ENCODE measurements around the gene NSMF.
"Not testable (repeated sequence)": the region's sequence is repeated elsewhere in the genome, so short reads cannot be mapped to it uniquely, and the experiment has no call there.

NSMF gene

GRCh38 chr9:137411260-137411644 lies 47.9 kb downstream of the NSMF start:
- no peak for DNase-seq (ENCODE audit: low read depth in 2 of 2)

- DNase-seq (ENCODE audit: low read depth in 2 of 2), result no peak
These were observed 48.3 kb downstream of the NSMF start for GRCh38 chr9:137410891-137411249.

- DNase-seq (ENCODE audit: low read depth in 2 of 2), result not testable (repeated sequence)
These were observed 48.8 kb downstream of the NSMF start for GRCh38 chr9:137410236-137410890.

GRCh38 chr9:137409515-137409914 lies 49.6 kb downstream of the NSMF start:
- no peak for DNase-seq (ENCODE audit: low read depth in 2 of 2)

GRCh38 chr9:137408651-137409405 lies 50.3 kb downstream of the NSMF start:
- no peak for DNase-seq (ENCODE audit: low read depth in 2 of 2)

GRCh38 chr9:137407590-137408300 lies 51.4 kb downstream of the NSMF start:
- no peak for DNase-seq (ENCODE audit: low read depth in 2 of 2)

- DNase-seq (ENCODE audit: low read depth in 2 of 2), result peak; percentile 10 to 18
These were observed 52.1 kb downstream of the NSMF start for GRCh38 chr9:137406876-137407589.

GRCh38 chr9:137406085-137406760 lies 52.9 kb downstream of the NSMF start:
- no peak for DNase-seq (ENCODE audit: low read depth in 2 of 2)

GRCh38 chr9:137405677-137406081 lies 53.5 kb downstream of the NSMF start:
- no peak for DNase-seq (ENCODE audit: low read depth in 2 of 2)

- no peak for DNase-seq (ENCODE audit: low read depth in 2 of 2)
These were observed 54.1 kb downstream of the NSMF start for GRCh38 chr9:137404961-137405567.

GRCh38 chr9:137403269-137403668 lies 55.9 kb downstream of the NSMF start:
- no peak for DNase-seq (ENCODE audit: low read depth in 2 of 2)

- DNase-seq (ENCODE audit: low read depth in 2 of 2), result no peak
These were observed 56.4 kb downstream of the NSMF start for GRCh38 chr9:137402746-137403145.

- no peak for DNase-seq (ENCODE audit: low read depth in 2 of 2)
These were observed 60.3 kb downstream of the NSMF start for GRCh38 chr9:137398561-137399468.

- no peak for DNase-seq (ENCODE audit: low read depth in 2 of 2)
These were observed 61.3 kb downstream of the NSMF start for GRCh38 chr9:137397675-137398423.
